H1 (cell line): Measurements from ENCODE around the gene LCMT1. TPM values are rescaled to one million over a fixed set of nuclear protein-coding genes. Genes with fewer than 3 reads are reported as not detected.

ENCODE experiments used
- CHD2 ChIP-seq: IDR thresholded peaks from 2 replicates; pipeline ENCODE4 v1.6.1; 2012; ENCODE audit warnings: low read length, improper control_type of control experiment
- polyA plus RNA-seq, 7 experiments: library from polyadenylated mRNA; depleted of rRNA in 3 of 7; stranded (reverse) in 5 of 7; unstranded in 2 of 7; fragments of >200 nt in 5 of 7; fragments of 200-250 nt in 2 of 7; gene quantifications; 1 replicate in 5 of 7; 2 replicates in 1 of 7; 4 replicates in 1 of 7; pipeline versions ENCODE4 v1.2.1 to v1.2.3, GENCODE V29; 2011 to 2013; ENCODE audit warnings: missing spikeins in 2 of 7, mixed read lengths in 2 of 7
- total RNA-seq: library from RNA; stranded (reverse); fragmentation: NEBNext Ultra II Directional; extraction: Animal tissue kit (Norgen Biotek cat#: 25700); gene quantifications from 2 replicates; pipeline ENCODE4 v1.2.1, GENCODE V29; 2021
- TF ChIP-seq, protein P1 (sequence below): IDR thresholded peaks from 2 replicates; pipeline ENCODE4 v1.6.1; 2012; ENCODE audit warnings: low read length, inconsistent platforms

LCMT1 gene
- total and polyA plus RNA-seq, 2 of the 8 experiments (the other 6 are each of a cell fraction or from before 2014, with no cell fraction given): 61.0 to 80.8 TPM

DNA sequence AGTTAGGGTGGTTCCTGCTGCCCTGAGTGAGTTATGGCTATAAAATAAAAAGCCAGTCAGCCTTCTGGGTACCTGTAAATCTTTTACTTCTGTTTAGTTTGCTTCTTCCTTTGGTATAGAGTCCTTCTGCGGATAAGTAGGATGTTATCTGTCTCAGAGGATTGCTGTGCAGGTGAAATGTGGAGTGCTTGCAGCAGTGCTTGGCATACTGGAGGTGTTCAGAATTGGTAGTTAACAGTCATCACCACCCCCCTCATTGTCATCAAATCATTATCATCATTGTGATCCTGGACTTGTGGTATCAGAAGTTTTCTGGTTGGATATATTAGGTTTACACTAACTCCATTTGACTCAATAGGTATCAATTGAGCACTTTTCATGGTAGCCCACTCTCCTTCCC lies 2.6 kb downstream of the LCMT1 start (continued):
- TF ChIP-seq, protein P1, sequence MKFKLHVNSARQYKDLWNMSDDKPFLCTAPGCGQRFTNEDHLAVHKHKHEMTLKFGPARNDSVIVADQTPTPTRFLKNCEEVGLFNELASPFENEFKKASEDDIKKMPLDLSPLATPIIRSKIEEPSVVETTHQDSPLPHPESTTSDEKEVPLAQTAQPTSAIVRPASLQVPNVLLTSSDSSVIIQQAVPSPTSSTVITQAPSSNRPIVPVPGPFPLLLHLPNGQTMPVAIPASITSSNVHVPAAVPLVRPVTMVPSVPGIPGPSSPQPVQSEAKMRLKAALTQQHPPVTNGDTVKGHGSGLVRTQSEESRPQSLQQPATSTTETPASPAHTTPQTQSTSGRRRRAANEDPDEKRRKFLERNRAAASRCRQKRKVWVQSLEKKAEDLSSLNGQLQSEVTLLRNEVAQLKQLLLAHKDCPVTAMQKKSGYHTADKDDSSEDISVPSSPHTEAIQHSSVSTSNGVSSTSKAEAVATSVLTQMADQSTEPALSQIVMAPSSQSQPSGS: no peak
- TF ChIP-seq CHD2: no peak
